ENCODE results near the gene LRRC3B.

LRRC3B gene

GRCh38 chr3:26713091-26713490 lies 90.5 kb downstream of the LRRC3B start:
- no peak for DNase-seq

GRCh38 chr3:26714485-26714884 lies 91.9 kb downstream of the LRRC3B start:
- DNase-seq, result no peak

- DNase-seq, result no peak
Measured at GRCh38 chr3:26715431-26715830, 92.9 kb downstream of the LRRC3B start.

- DNase-seq, result no peak
Measured at GRCh38 chr3:26718315-26718714, 95.7 kb downstream of the LRRC3B start.

- DNase-seq, result no peak
Measured at GRCh38 chr3:26719134-26719533, 96.6 kb downstream of the LRRC3B start.

GRCh38 chr3:26721047-26721446 lies 98.5 kb downstream of the LRRC3B start:
- no peak for DNase-seq

GRCh38 chr3:26731843-26732242 lies 109.3 kb downstream of the LRRC3B start:
- no peak for DNase-seq

- no peak for DNase-seq
Measured at GRCh38 chr3:26750263-26750662, 127.7 kb downstream of the LRRC3B start.

GRCh38 chr3:26752466-26752865 lies 129.9 kb downstream of the LRRC3B start:
- DNase-seq, result no peak

- no peak for DNase-seq
Measured at GRCh38 chr3:26753095-26753494, 130.5 kb downstream of the LRRC3B start.

GRCh38 chr3:26757978-26758377 lies 135.4 kb downstream of the LRRC3B start:
- no peak for DNase-seq

Data from MV-4-11 (cell line).